Activated naive CD4-positive, alpha-beta T cell treated with anti-CD3 and anti-CD28 coated beads, Interleukin-2, amount 50 U/mL, for 72 hours (primary cell): ENCODE measurements around the gene IL18. TPM values are rescaled to one million over a fixed set of nuclear protein-coding genes. Genes with fewer than 3 reads are reported as not detected.
"Not testable (repeated sequence)": the region's sequence is repeated elsewhere in the genome, so short reads cannot be mapped to it uniquely, and the experiment has no call there.

Experiments used
- ATAC-seq, 2 donors: fragments of 150-1000 bp; cut with Tn5 transposase; 2 replicates each; pipeline ENCODE4 v1.10.0; 2021; ENCODE audit warnings: mild to moderate bottlenecking in 2 of 2, moderate library complexity in 2 of 2
- DNase-seq, 2 donors: peaks; one replicate each; pipeline ENCODE4 v3.0.0; 2021 to 2022; ENCODE audit warnings: low spot score in 2 of 2
- H3K27ac Mint-ChIP-seq, 2 donors: one replicate each; pipeline ENCODE4 v1.8.0; 2022; ENCODE audit warnings: mild to moderate bottlenecking in 2 of 2, mixed read lengths in 2 of 2
- H3K36me3 Mint-ChIP-seq, 2 donors: one replicate each; pipeline ENCODE4 v1.8.0; 2022; ENCODE audit warnings: mixed read lengths in 2 of 2
- H3K9me3 Mint-ChIP-seq, 2 donors: one replicate each; pipeline ENCODE4 v1.8.0; 2022; ENCODE audit warnings: mixed read lengths in 2 of 2
- total RNA-seq, 2 donors: library from RNA; stranded (reverse); gene quantifications; one replicate each; pipeline ENCODE4 v1.2.3, GENCODE V29; 2022

The IL18 gene
- total RNA-seq, 2 donors from 2014 or later = not detected

GRCh38 chr11:112097734-112098528 lies 66.0 kb downstream of the IL18 start:
- Mint-ChIP-seq H3K27ac (no peak overlapping the region), H3K9me3 (no peaks in the 10 kb centered on the region)
- no peak for DNase-seq

DNA sequence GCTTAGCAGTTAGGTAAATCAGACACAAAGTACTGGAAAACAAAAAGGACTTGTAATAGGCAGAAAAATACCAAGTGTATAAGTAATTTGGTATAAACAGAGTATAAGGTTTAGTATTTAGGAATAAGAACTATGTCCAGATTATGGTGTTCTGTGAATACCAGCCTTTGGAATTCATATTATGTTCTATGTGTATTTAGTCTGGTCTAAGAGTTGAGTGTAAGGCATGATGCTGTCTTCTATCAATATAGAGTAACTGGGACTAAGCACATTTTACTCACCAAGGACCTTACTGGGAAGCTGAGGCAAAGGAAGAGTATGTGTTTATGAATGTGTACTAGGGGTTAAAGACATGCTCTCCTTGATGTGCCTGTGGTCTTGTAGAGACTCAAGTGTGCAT lies 67.7 kb downstream of the IL18 start:
- Mint-ChIP-seq H3K27ac (peak overlapping the region in 1 of 2 donors; percentile 10), H3K36me3 (peaks cover 0 to 6% of the 10 kb centered on the region in 2 donors), H3K9me3 (no peaks in the 10 kb centered on the region)
- DNase-seq = no peak
- ATAC-seq = no peak

More at GRCh38 chr11:112097734-112098528, 66.0 kb downstream of the IL18 start:
- H3K36me3 Mint-ChIP-seq = no peaks in the 10 kb centered on the region
- ATAC-seq = no peak

DNA sequence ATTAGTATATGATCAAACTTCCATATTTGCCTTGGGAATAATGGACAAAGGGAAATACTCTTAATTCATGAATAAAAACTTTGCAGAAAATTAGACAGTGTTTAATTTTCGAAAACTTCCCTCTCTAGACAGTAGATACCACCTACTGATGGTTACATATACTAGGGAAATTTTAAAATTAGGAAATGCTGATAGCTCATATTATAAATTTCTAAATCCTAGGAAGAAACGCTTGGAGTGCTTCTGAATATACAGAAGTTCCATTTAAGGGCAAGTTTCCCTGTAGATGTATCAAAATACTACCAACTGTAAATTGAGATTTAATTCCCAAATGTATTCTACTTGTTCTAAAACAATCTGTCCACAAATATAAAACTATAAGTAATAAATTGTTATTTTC lies 68.6 kb downstream of the IL18 start:
- H3K9me3 Mint-ChIP-seq, H3K27ac Mint-ChIP-seq, ATAC-seq, DNase-seq: not testable (repeated sequence)
- H3K36me3 Mint-ChIP-seq = peaks cover 0 to 11% of the 10 kb centered on the region in 2 donors

Other genes starting within 250 kb of the IL18 start
- not detected for gene C11orf52, start 245.2 kb downstream of the IL18 start, total RNA-seq
- gene DIXDC1, start 226.8 kb downstream of the IL18 start, total RNA-seq = 10 to 100 TPM in 1 of 2 donors, 1 to 10 TPM in 1; 5.6 to 30.2 TPM
- 10 to 100 TPM; 37.4 to 46.4 TPM for gene DLAT, start 138.7 kb downstream of the IL18 start, total RNA-seq
- gene PIH1D2, start 90.1 kb downstream of the IL18 start, total RNA-seq = 1 to 10 TPM; 1.2 to 2.5 TPM
- gene NKAPD1, start 89.8 kb downstream of the IL18 start, total RNA-seq = 10 to 100 TPM; 16.9 to 20.1 TPM
- gene TIMM8B, start 77.3 kb downstream of the IL18 start, total RNA-seq = 10 to 100 TPM; 33.5 to 49.4 TPM
- 100 to 1,000 TPM; 106 to 115 TPM for gene SDHD, start 77.2 kb downstream of the IL18 start, total RNA-seq
- under 1 TPM in 1 of 2 donors, not detected in 1; 0.29 TPM for gene TEX12, start 3.3 kb upstream of the IL18 start, total RNA-seq
- 1 to 10 TPM; 3.6 to 5.3 TPM for gene BCO2, start 11.4 kb upstream of the IL18 start, total RNA-seq
- 10 to 100 TPM; 18.6 to 63.6 TPM for gene PTS, start 62.3 kb upstream of the IL18 start, total RNA-seq
- not detected for gene PLET1, start 96.8 kb upstream of the IL18 start, total RNA-seq